ENCODE measurements around the gene SLC12A7. TPM values are rescaled to one million over a fixed set of nuclear protein-coding genes. Genes with fewer than 3 reads are reported as not detected.
"Not testable (repeated sequence)": the region's sequence is repeated elsewhere in the genome, so short reads cannot be mapped to it uniquely, and the experiment has no call there.

The SLC12A7 gene
- total RNA-seq, 2 experiments from 2014 or later, result 32.6 to 34.2 TPM

- Mint-ChIP-seq H3K4me3 (no peak overlapping the region), H3K27ac (no peak overlapping the region), H3K27me3 (no peaks in the 10 kb centered on the region)
Measured at GRCh38 chr5:1065143-1065750, 46.6 kb downstream of the SLC12A7 start.

GRCh38 chr5:1064383-1065142 is 47.3 kb downstream of the SLC12A7 start:
- no peaks in the 10 kb centered on the region for H3K36me3 Mint-ChIP-seq (ENCODE audit: low read depth)
- H3K27ac Mint-ChIP-seq, result no peak overlapping the region
- CTCF ChIA-PET, result no interaction called here
- no peak for DNase-seq
- no peaks in the 10 kb centered on the region for H3K27me3 Mint-ChIP-seq
- no peak overlapping the region for H3K4me3 Mint-ChIP-seq
- H3K4me1 Mint-ChIP-seq, result no peaks in the 10 kb centered on the region
- H3K9me3 Mint-ChIP-seq, result no peaks in the 10 kb centered on the region
- POLR2A ChIA-PET, result no interaction called here

More at GRCh38 chr5:1065143-1065750, 46.6 kb downstream of the SLC12A7 start:
- H3K36me3 Mint-ChIP-seq (ENCODE audit: low read depth), result no peaks in the 10 kb centered on the region
- POLR2A ChIA-PET, result no interaction called here
- DNase-seq, result no peak
- no peaks in the 10 kb centered on the region for H3K9me3 Mint-ChIP-seq
- CTCF ChIA-PET, result no interaction called here
- H3K4me1 Mint-ChIP-seq, result no peaks in the 10 kb centered on the region

GRCh38 chr5:1063661-1064382 is 48.0 kb downstream of the SLC12A7 start:
- H3K4me3 Mint-ChIP-seq, result no peak overlapping the region
- POLR2A ChIA-PET, result no interaction called here
- no peak overlapping the region for H3K27ac Mint-ChIP-seq
- no peaks in the 10 kb centered on the region for H3K9me3 Mint-ChIP-seq
- no peaks in the 10 kb centered on the region for H3K36me3 Mint-ChIP-seq (ENCODE audit: low read depth)
- no peaks in the 10 kb centered on the region for H3K4me1 Mint-ChIP-seq
- no peaks in the 10 kb centered on the region for H3K27me3 Mint-ChIP-seq
- CTCF ChIA-PET, result no interaction called here
- no peak for DNase-seq

- CTCF ChIA-PET, result no interaction called here
- Mint-ChIP-seq H3K27me3 (no peaks in the 10 kb centered on the region), H3K9me3 (no peaks in the 10 kb centered on the region), H3K27ac (no peak overlapping the region), H3K4me1 (no peaks in the 10 kb centered on the region), H3K4me3 (no peak overlapping the region), H3K36me3 (ENCODE audit: low read depth) (no peaks in the 10 kb centered on the region)
- POLR2A ChIA-PET, result no interaction called here
- no peak for DNase-seq
Measured at GRCh38 chr5:1062761-1063568, 48.9 kb downstream of the SLC12A7 start.

- ChIA-PET CTCF (no interaction called here), POLR2A (no interaction called here)
- no peaks in the 10 kb centered on the region for H3K4me1 Mint-ChIP-seq
- H3K36me3 Mint-ChIP-seq (ENCODE audit: low read depth), result no peaks in the 10 kb centered on the region
- H3K4me3 Mint-ChIP-seq, result no peak overlapping the region
- H3K9me3 Mint-ChIP-seq, result no peaks in the 10 kb centered on the region
- no peaks in the 10 kb centered on the region for H3K27me3 Mint-ChIP-seq
- DNase-seq, result no peak
- no peak overlapping the region for H3K27ac Mint-ChIP-seq
Measured at GRCh38 chr5:1061916-1062315, 49.9 kb downstream of the SLC12A7 start.

- H3K9me3 Mint-ChIP-seq; H3K27me3 Mint-ChIP-seq; H3K4me3 Mint-ChIP-seq; DNase-seq; H3K27ac Mint-ChIP-seq; CTCF ChIA-PET; POLR2A ChIA-PET; H3K4me1 Mint-ChIP-seq; H3K36me3 Mint-ChIP-seq (ENCODE audit: low read depth): not testable (repeated sequence)
Measured at GRCh38 chr5:1061292-1061691, 50.6 kb downstream of the SLC12A7 start.

GRCh38 chr5:1060535-1060981 is 51.3 kb downstream of the SLC12A7 start:
- no peak overlapping the region for H3K27ac Mint-ChIP-seq
- ChIA-PET POLR2A (no interaction called here), CTCF (no interaction called here)
- H3K4me3 Mint-ChIP-seq, result no peak overlapping the region
- no peaks in the 10 kb centered on the region for H3K9me3 Mint-ChIP-seq
- no peaks in the 10 kb centered on the region for H3K27me3 Mint-ChIP-seq
- H3K4me1 Mint-ChIP-seq, result no peaks in the 10 kb centered on the region
- DNase-seq, result no peak
- H3K36me3 Mint-ChIP-seq (ENCODE audit: low read depth), result no peaks in the 10 kb centered on the region

GRCh38 chr5:1059884-1060263 is 52.0 kb downstream of the SLC12A7 start:
- no peak overlapping the region for H3K4me3 Mint-ChIP-seq
- CTCF ChIA-PET, result no interaction called here
- H3K9me3 Mint-ChIP-seq, result no peaks in the 10 kb centered on the region
- H3K36me3 Mint-ChIP-seq (ENCODE audit: low read depth), result no peaks in the 10 kb centered on the region
- DNase-seq, result no peak
- H3K27ac Mint-ChIP-seq, result no peak overlapping the region
- POLR2A ChIA-PET, result no interaction called here
- H3K4me1 Mint-ChIP-seq, result no peaks in the 10 kb centered on the region
- no peaks in the 10 kb centered on the region for H3K27me3 Mint-ChIP-seq

GRCh38 chr5:1058988-1059883 is 52.6 kb downstream of the SLC12A7 start:
- no peak overlapping the region for H3K27ac Mint-ChIP-seq
- DNase-seq, result no peak
- H3K4me1 Mint-ChIP-seq, result no peaks in the 10 kb centered on the region
- no peaks in the 10 kb centered on the region for H3K27me3 Mint-ChIP-seq
- ChIA-PET CTCF (no interaction called here), POLR2A (no interaction called here)
- no peaks in the 10 kb centered on the region for H3K36me3 Mint-ChIP-seq (ENCODE audit: low read depth)
- no peaks in the 10 kb centered on the region for H3K9me3 Mint-ChIP-seq
- no peak overlapping the region for H3K4me3 Mint-ChIP-seq

GRCh38 chr5:1058083-1058945 is 53.5 kb downstream of the SLC12A7 start:
- POLR2A ChIA-PET, result no interaction called here
- Mint-ChIP-seq H3K36me3 (ENCODE audit: low read depth) (no peaks in the 10 kb centered on the region), H3K27ac (no peak overlapping the region), H3K4me1 (no peaks in the 10 kb centered on the region), H3K4me3 (no peak overlapping the region), H3K9me3 (no peaks in the 10 kb centered on the region), H3K27me3 (no peaks in the 10 kb centered on the region)
- CTCF ChIA-PET, result no interaction called here
- no peak for DNase-seq

- no peaks in the 10 kb centered on the region for H3K9me3 Mint-ChIP-seq
- no peaks in the 10 kb centered on the region for H3K27me3 Mint-ChIP-seq
- DNase-seq, result no peak
- POLR2A ChIA-PET, result no interaction called here
- H3K4me1 Mint-ChIP-seq, result no peaks in the 10 kb centered on the region
- no peaks in the 10 kb centered on the region for H3K36me3 Mint-ChIP-seq (ENCODE audit: low read depth)
- no peak overlapping the region for H3K27ac Mint-ChIP-seq
- H3K4me3 Mint-ChIP-seq, result no peak overlapping the region
- CTCF ChIA-PET, result no interaction called here
Measured at GRCh38 chr5:1057485-1058082, 54.3 kb downstream of the SLC12A7 start.
